Hematopoietic multipotent progenitor cell treated with erythropoietin and hydrocortisone succinate and interleukin-3 and kit ligand, for 4 days (in vitro differentiated cells): Measurements from ENCODE around the gene GDF7.

Experiments used
- DNase-seq: peaks from one replicate; pipeline ENCODE4 v3.0.0-alpha.2; 2015

GDF7 gene

DNA sequence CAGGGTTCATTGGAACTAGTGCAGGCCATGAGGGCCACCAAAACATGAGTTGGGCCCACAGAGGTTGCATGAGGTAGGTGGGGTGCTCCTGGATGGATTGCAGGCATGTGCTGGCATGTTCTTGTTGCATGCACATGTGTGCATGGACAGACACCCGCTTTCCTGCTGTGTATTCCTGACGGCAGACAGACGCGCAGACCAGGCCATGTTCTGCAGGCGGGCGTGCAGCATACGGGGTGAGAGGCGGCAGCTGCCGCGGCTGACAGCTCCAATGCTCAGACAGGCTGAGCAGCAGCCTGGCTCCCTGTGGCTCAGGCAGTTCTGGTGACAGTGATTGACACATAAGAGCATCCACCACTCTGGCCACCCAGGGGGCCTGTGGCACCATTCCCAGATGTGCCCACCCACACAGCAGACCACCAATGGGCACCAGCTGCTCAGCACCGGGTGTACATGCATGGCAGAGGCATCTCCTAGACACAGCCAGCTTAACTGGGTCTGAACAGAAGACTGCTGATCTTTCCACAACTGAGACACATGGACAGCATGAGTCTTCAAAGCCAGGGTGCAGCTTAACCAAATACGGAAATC lies 37.3 kb upstream of the GDF7 start:
- no peak for DNase-seq

- DNase-seq: no peak
These were observed 36.0 kb upstream of the GDF7 start for GRCh38 chr2:20630967-20631366.

- DNase-seq: no peak
These were observed 35.2 kb upstream of the GDF7 start for GRCh38 chr2:20631617-20632307.

DNA sequence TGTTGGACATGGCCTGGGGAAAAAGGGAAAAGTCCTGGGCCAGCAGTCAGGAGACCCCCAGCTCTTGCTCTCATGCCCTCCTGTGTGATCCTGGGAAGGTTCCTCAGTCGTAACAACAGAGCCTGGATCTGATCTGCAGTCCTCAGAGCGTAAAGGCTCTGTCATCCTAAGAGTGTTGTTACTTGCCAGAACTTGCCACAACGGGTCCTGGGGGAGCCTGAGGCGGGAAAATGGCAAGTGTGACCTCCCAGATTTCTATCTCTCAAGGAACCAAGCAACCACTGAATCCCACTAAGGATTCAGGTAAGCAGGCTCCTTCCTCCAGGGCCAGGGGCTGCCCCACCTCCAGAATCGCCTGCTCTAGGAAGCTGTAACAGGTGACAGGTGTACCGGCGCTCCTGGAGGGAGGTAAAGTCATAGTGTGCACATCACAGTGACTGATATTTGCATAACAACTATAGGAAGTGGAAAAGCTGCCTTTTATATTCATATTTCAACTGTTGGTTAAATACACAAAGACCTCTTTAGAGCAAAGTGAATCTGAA lies 34.4 kb upstream of the GDF7 start:
- no peak for DNase-seq

DNA sequence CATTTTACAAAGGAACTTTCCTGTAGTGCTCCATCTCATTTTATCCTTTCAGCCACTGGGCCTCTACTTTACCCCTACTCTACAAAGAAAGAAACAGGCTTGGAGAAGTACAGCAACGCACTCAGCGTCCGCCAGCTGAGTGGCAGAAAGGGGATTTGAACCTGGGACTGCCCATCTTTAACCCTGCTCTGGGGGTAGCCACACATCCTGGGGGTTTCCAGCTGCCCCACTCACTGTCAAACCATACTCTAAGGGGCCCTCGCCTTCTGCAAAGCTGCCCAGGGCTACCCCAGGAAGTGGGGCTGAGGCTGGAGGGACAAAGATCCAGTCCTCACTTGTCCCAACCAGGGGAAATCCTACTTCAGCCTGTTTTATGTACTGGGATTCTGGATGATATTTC lies 33.9 kb upstream of the GDF7 start:
- no peak for DNase-seq

- DNase-seq: no peak
These were observed 33.0 kb upstream of the GDF7 start for GRCh38 chr2:20633794-20634506.

DNA sequence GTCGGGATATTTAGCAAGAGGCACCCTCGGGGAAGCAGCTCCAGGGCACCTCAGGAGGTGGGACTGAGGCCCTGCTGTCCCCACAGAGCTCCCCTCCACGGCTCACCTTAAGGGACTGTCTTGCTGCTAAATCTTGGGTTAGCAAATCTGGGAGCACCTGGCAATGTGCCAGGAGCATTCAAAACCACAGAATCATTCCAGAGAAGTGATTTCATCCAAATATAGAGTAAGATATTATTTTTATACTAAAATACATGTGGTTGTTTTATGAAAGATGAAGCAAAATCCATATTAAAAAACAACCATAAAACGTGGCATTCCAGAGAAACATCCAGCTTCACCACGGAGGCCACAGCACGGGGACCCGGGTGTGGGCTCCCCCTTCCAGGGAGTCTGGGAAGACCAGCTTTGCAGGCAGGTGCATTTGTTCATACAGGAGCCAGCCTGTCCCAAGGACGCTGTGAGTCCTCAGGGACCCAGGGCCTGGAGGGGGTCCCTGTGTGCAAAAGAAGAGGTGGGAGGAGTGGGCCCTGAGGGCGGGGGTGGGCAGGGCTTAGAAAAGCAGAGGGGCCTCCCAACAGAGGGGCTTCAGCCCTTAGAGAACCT lies 32.3 kb upstream of the GDF7 start:
- DNase-seq: no peak

- no peak for DNase-seq
These were observed 31.8 kb upstream of the GDF7 start for GRCh38 chr2:20635113-20635510.

DNA sequence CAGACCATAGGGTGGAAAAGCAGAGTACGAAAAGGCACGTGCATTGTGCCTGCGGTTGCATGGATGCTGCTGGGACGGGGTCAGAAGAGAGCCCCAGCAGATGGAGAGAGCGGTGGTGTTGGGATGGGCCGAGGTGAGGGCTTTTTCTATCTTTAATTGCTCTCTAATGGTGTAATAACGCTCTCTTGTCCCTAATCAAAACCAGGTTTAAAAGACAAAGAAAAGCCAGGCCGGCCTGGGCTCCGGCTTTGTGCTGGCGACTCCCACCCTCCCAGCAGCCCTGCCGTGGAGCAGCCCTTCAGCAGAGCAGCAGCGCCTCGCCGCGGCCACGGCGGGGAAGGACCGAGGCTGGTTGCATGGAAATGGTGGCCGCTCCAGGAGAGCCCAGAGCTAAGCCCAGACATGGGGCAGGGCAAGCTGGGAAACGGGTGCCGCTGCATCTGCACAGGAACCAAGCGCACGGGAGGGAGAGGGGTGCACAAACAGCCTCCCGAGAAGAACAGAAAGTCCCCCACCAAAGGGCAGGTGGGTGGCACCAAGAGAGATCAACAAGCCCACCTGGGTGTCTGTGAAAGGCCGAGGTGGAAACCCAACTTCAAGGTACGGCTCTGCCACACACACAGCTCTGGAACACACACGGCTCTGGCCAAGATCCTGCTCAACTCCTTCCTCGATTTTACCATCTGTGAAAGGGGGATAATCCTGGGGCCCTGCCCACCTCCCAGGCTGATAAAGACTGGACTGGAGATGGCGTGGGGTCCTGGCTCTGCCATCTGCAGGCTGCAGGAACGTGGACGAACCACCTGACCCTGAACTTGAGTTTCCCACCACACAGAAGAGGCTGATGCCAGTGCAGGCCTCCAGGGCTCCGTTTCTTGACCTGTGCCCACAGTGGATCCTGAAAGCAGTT lies 31.0 kb upstream of the GDF7 start:
- DNase-seq: peak; percentile 81

- no peak for DNase-seq
These were observed 29.8 kb upstream of the GDF7 start for GRCh38 chr2:20637147-20637546.

- DNase-seq: no peak
These were observed 28.9 kb upstream of the GDF7 start for GRCh38 chr2:20638014-20638413.

DNA sequence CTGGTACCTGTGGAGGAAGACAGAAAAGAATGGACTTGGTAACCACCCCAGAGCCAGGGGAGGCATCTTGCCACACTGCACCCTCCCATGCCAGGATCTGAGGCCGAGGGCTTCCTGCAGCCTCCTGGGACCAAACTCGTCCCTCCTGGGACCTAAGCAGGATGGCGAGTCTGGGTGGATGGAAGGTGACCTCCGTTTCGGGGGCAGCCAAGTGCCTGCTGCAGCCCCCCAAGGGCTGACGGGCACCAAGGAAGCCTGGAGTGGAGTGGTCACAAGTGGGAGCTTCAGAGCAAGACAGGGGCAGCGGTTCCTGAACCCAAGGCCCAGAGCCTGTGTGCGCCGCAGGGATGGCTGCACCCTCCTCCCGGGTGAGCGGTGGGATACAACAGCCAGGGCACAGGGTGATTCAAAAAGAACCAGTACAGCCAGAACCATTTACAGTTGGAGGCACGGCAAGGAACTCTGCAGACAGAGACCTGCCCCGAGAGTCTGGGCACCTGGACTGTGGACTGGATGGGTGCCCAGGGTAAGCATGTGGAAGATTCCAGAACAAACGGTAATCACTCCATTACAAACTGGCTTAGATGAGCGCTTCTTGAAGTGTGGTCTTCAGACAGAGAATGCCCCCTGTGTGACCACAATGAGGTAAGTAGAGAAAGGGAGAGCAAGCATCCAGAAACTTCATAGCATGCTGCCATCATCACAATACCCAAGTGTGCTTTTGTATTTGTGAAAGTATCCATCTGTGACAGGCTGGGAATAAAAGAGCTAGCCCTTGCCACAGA lies 28.1 kb upstream of the GDF7 start:
- DNase-seq: no peak

DNA sequence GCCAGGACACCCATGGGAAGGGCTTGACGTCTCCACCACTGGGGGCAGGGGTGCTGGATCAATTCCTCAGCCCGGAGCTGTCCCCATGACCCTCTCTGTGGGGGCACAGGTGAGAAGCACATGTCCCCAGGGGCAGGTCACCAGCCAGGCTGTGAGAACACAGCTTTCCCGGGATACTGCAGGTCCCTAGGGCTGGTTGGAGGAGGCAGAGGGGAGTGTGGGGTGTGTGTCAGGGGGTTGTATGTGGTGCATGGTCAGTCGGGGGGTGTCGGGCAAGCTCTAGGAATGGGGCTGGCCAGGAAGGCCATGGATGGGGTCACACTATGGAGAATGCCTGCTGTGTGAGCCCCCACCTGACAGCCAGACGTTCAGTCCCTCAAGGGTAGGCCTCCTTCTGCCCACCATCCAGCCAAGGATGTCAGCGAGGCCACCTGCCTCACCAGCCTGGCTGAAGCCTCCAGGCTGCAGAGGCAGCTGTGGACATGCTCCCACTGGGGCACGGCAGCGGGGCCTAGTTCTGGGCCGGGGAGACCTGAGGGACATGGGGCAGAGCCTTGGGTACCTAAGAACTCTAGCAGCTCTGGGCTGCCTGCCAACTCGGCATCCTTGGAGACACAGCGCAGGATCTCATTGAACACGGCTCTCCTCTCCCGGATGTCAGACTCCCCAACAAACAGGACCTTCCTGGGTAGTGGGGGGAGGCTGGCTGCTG lies 26.4 kb upstream of the GDF7 start:
- DNase-seq: no peak

DNA sequence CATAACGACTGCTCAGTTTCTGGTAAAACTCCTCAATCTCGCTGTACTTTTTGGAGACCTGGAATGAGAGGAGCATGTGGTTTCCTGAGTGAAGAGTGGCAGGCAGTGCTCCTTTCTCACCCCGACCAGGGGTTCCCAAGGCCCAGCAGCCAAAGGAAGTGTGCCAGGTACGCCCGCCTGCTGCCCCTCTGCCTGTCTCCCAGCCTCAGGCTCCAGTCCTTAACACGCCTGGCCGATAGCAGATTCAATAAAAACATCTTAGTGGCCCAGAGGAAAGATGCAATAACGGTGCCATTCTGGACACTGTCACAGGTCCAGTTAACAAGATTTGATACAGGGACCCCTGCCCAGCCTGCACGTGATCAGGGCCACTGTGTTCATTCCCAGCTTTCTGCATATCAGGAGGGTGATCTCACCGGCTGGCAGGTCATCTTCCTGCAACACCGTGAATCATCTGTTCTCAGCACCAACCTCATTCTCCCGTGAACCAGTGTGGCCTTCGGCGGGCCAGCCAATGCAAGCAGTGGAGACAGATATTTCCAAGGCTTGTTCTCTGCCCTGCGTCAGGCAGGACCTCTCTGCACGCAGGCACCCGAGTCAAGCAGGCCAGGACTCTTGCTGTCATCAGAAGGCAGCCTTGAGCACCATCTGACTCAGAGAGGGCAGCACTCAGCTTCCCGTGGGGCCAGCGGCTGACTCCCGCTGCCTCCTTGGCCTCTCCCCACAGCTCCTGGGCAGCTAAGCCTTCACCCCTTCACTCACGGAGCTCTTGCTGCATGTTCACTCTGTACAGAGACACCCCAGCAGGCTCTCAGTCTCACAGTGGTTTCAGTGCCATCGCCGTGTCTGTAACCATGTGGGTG lies 25.6 kb upstream of the GDF7 start:
- no peak for DNase-seq

GRCh38 chr2:20642055-20642971 lies 24.6 kb upstream of the GDF7 start:
- peak; percentile 84 for DNase-seq

GRCh38 chr2:20643060-20643459 lies 23.9 kb upstream of the GDF7 start:
- DNase-seq: no peak

- no peak for DNase-seq
These were observed 23.1 kb upstream of the GDF7 start for GRCh38 chr2:20643826-20644225.

DNA sequence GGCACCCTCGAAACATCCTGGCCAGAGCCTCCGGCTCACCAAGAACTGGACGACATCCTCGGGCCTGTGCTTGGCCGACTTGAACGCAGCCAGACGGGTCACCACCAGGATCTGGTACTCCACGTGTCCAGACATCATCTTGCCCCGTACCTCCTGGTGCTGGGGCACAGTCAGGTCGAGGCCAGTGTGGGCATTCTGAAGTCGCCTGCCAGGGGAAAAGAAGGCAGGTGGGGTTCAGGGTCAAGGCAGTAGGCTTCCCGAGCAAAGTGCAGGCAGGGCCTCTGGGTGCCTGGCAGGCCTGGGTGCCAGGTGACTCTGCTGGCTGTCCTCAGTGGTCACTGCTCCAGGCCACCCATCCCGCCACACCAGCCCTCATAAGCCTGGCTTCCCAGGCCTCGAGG lies 21.6 kb upstream of the GDF7 start:
- DNase-seq: no peak

- no peak for DNase-seq
These were observed 21.2 kb upstream of the GDF7 start for GRCh38 chr2:20645761-20646160.
